Gastrocnemius medialis (tissue), 4 donors: ENCODE measurements around the gene CERS6.

Experiments
- CTCF ChIP-seq, 5 experiments: fragments of 450-650 bp in 3 of 5; fragments of 200-600 bp in 2 of 5; sonication (generic) in 2 of 5; IDR thresholded peaks in 4 of 5; conservative IDR thresholded peaks in 1 of 5; 1 replicate in 4 of 5; 2 replicates in 1 of 5; pipeline ENCODE4 v1.5.1; 2016 to 2019; ENCODE audit warnings: antibody characterized with exemption in 5 of 5, mild to moderate bottlenecking in 3 of 5, moderate library complexity in 3 of 5
- POLR2A ChIP-seq, 2 donors: fragments of 450-650 bp; IDR thresholded peaks; one replicate each; pipeline ENCODE4 v1.6.1; 2017; ENCODE audit warnings: antibody characterized with exemption in 2 of 2, mild to moderate bottlenecking in 2 of 2, moderate library complexity in 2 of 2

DNA sequence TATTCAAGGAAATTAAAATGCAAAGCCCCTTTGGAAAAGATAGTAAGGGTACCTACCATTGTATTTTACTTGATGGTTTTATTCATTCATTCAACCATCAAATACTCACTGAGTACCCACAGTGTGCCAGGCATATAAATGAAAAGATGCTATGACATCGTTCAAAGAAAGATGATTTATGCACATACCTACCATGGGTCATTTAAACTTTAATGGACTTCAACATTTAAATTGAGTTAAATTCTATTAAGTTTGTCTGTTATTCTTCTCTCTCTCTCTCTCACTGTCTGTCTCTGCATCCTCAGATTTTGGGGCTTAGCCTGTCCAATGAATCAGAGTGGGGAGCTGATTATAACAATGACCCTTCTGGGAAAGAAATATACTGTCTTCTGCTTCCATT lies 87.9 kb downstream of the CERS6 start:
- TF ChIP-seq CTCF (IDR thresholded peaks at IDR 0.05 in 4 of 5, conservative IDR thresholded peaks at IDR 0.05 in 1 of 5) (no peak), POLR2A (IDR thresholded peaks at IDR 0.05) (no peak)
